ENCODE measurements around the gene RIPPLY1. TPM values are rescaled to one million over a fixed set of nuclear protein-coding genes. Genes with fewer than 3 reads are reported as not detected.

RIPPLY1 gene
- total and polyA plus RNA-seq, 8 donors, result not detected

- Histone ChIP-seq H3K27me3 (no peaks in the 10 kb centered on the region), H3K36me3 (peaks cover 0 to 13% (median 7%) of the 10 kb centered on the region in 4 donors), H3K9me3 (no peaks in the 10 kb centered on the region), H3K27ac (no peak overlapping the region), H3K4me3 (no peak overlapping the region), H3K4me1 (peaks cover 0 to 4% (median 0%) of the 10 kb centered on the region in 4 donors)
- no peak for TF ChIP-seq POLR2A (IDR thresholded peaks at IDR 0.05)
- TF ChIP-seq EP300 (IDR thresholded peaks at IDR 0.05), result no peak
- TF ChIP-seq POLR2AphosphoS5 (IDR thresholded peaks at IDR 0.05), result no peak
- no peak for TF ChIP-seq CTCF (IDR thresholded peaks at IDR 0.05)
- WGBS, 5 donors, result 57 to 90% (median 68%) methylated on average over 2 of the region's 2 CpGs
- DNase-seq, result no peak
- intact Hi-C loops (cut with DNase I; ENCODE audit: low total_unique reads), result no loop called here
Measured at GRCh38 chrX:106950381-106950780, 47.2 kb upstream of the RIPPLY1 start.

GRCh38 chrX:106949366-106949765 lies 46.2 kb upstream of the RIPPLY1 start:
- WGBS, 5 donors, result 68 to 100% (median 89%) methylated on average over 1 of the region's 1 CpG
- Histone ChIP-seq H3K9me3 (no peaks in the 10 kb centered on the region), H3K36me3 (peaks cover 0 to 9% (median 7%) of the 10 kb centered on the region in 4 donors), H3K4me3 (no peak overlapping the region), H3K4me1 (peaks cover 0 to 4% (median 0%) of the 10 kb centered on the region in 4 donors), H3K27me3 (no peaks in the 10 kb centered on the region), H3K27ac (no peak overlapping the region)
- intact Hi-C loops (cut with DNase I; ENCODE audit: low total_unique reads), result no loop called here
- no peak for DNase-seq
- no peak for TF ChIP-seq POLR2A (IDR thresholded peaks at IDR 0.05)
- no peak for TF ChIP-seq EP300 (IDR thresholded peaks at IDR 0.05)
- no peak for TF ChIP-seq POLR2AphosphoS5 (IDR thresholded peaks at IDR 0.05)
- no peak for TF ChIP-seq CTCF (IDR thresholded peaks at IDR 0.05)

- 78 to 100% (median 91%) methylated on average over 3 of the region's 3 CpGs for WGBS, 5 donors
- peaks cover 0 to 4% (median 0%) of the 10 kb centered on the region in 4 donors for H3K4me1 ChIP-seq
- H3K4me3 ChIP-seq, result no peak overlapping the region
- intact Hi-C loops (cut with DNase I; ENCODE audit: low total_unique reads), result no loop called here
- H3K9me3 ChIP-seq, result no peaks in the 10 kb centered on the region
- DNase-seq, result no peak
- no peak for TF ChIP-seq EP300 (IDR thresholded peaks at IDR 0.05)
- TF ChIP-seq POLR2AphosphoS5 (IDR thresholded peaks at IDR 0.05), result no peak
- no peak for TF ChIP-seq CTCF (IDR thresholded peaks at IDR 0.05)
- TF ChIP-seq POLR2A (IDR thresholded peaks at IDR 0.05), result no peak
- H3K36me3 ChIP-seq, result peaks cover 0 to 4% (median 1%) of the 10 kb centered on the region in 4 donors
- H3K27ac ChIP-seq, result no peak overlapping the region
- no peaks in the 10 kb centered on the region for H3K27me3 ChIP-seq
Measured at GRCh38 chrX:106948641-106949040, 45.5 kb upstream of the RIPPLY1 start.

GRCh38 chrX:106946464-106946863 lies 43.3 kb upstream of the RIPPLY1 start:
- WGBS, 5 donors, result 80 to 99% (median 85%) methylated on average over 3 of the region's 3 CpGs

More at GRCh38 chrX:106946464-106946863, 43.3 kb upstream of the RIPPLY1 start:
- no peak for DNase-seq
- Histone ChIP-seq H3K4me1 (no peaks in the 10 kb centered on the region), H3K9me3 (no peaks in the 10 kb centered on the region), H3K36me3 (peaks cover 0 to 18% (median 15%) of the 10 kb centered on the region in 4 donors), H3K4me3 (no peak overlapping the region), H3K27ac (no peak overlapping the region), H3K27me3 (peaks cover 0 to 6% (median 0%) of the 10 kb centered on the region in 3 donors)
- TF ChIP-seq CTCF (IDR thresholded peaks at IDR 0.05), result no peak
- TF ChIP-seq POLR2A (IDR thresholded peaks at IDR 0.05), result no peak
- TF ChIP-seq POLR2AphosphoS5 (IDR thresholded peaks at IDR 0.05), result no peak
- intact Hi-C loops (cut with DNase I; ENCODE audit: low total_unique reads), result no loop called here

Data from stomach (tissue), 9 donors.